Measurements from ENCODE around the gene GJD3.

The GJD3 gene

GRCh38 chr17:40326014-40326831 is 38.3 kb downstream of the GJD3 start:
- no peak for TF ChIP-seq CTCF (IDR thresholded peaks at IDR 0.05; ENCODE audit: low read depth, low read length, missing control alignments)
- in situ Hi-C loops (cut with HindIII; ENCODE audit: low sequenced_read_pairs), result no loop called here
- H3K4me3 ChIP-seq (ENCODE audit: low read depth, low read length), result no peak overlapping the region
- DNase-seq (ENCODE audit: low read depth), result no peak

- in situ Hi-C loops (cut with HindIII; ENCODE audit: low sequenced_read_pairs), result no loop called here
- H3K4me3 ChIP-seq (ENCODE audit: low read depth, low read length), result no peak overlapping the region
- TF ChIP-seq CTCF (IDR thresholded peaks at IDR 0.05; ENCODE audit: low read depth, low read length, missing control alignments), result no peak
- DNase-seq (ENCODE audit: low read depth), result no peak
Measured at GRCh38 chr17:40325156-40326013, 39.2 kb downstream of the GJD3 start.

DNA sequence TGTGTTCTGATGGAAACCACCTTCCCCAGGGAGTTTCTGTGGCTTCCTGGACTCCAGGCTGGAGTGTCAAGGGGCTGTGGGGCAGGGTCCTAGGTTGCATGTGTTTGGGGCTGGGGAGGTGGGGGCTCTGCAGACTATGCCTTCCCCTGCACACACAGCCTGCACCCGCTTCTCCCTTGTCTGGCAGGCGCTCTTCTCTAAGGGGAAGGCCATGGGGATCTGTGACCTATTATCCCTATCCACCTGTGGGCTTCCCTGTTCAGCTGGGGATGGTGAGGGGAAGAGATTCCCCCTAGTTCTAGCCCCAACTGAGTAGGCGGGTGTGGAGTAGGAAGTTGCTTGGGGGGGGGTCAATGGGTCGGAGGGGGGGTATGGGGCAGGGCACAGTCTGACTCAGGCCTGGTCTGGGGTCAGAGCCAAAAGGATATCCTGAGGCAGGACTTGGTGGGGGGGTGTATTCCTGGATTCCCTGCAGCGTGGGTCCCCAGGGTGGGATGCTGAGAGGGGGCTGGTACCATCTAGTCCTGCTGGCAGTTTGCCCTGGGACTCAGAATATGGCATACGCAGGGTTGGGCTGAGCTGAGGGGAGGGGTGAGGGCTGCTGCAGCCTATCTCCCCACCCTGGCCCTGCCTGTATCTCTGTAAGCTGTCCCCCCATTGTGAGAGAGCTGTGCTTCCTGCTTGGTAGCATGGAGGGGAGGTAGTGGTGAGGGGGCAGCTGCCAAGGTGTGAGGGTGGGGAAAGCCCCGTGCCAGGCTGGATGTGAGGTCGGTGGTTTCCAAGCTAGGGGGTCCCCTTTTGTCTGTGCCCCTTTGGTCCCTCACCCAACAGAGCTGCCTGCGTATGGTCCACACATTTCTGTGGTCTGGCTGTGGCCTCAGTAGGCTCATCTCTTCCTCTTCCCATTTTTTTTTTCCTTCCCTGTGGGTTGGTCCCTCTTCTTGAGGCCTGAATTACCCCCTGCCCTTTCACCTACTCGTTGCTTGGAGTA is 40.9 kb downstream of the GJD3 start:
- no peak overlapping the region for H3K4me3 ChIP-seq (ENCODE audit: low read depth, low read length)
- no peak for DNase-seq (ENCODE audit: low read depth)
- in situ Hi-C loops (cut with HindIII; ENCODE audit: low sequenced_read_pairs), result no loop called here
- TF ChIP-seq CTCF (IDR thresholded peaks at IDR 0.05; ENCODE audit: low read depth, low read length, missing control alignments), result no peak

- in situ Hi-C loops (cut with HindIII; ENCODE audit: low sequenced_read_pairs), result no loop called here
- no peak for TF ChIP-seq CTCF (IDR thresholded peaks at IDR 0.05; ENCODE audit: low read depth, low read length, missing control alignments)
- no peak for DNase-seq (ENCODE audit: low read depth)
- H3K4me3 ChIP-seq (ENCODE audit: low read depth, low read length), result peak overlapping the region; percentile 12
Measured at GRCh38 chr17:40322358-40323315, 41.9 kb downstream of the GJD3 start.

DNA sequence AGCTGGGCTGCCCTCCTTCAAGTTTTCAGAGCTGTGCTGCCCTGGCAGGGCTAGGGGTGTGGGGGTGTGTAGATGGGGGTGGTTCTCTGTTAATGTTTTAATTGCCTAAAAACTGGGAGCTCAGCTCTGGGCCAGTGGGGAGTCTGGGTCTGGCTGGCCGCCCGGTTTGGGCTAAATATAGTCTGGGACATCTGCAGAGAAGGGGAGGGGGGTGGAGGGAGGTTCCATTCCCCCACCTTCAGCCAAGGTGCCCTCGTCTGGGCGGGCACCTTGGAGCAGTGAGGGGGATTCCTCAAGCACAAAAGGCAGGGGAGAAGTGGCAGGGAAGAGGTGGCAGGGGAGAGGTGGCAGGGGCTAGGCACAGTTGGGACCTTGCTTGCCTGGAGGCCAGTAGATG is 42.6 kb downstream of the GJD3 start:
- TF ChIP-seq CTCF (IDR thresholded peaks at IDR 0.05; ENCODE audit: low read depth, low read length, missing control alignments), result no peak
- H3K4me3 ChIP-seq (ENCODE audit: low read depth, low read length), result peak overlapping the region; percentile 12
- in situ Hi-C loops (cut with HindIII; ENCODE audit: low sequenced_read_pairs), result no loop called here
- DNase-seq (ENCODE audit: low read depth), result no peak
